ENCODE measurements around the gene EPM2A.
A peak's percentile ranks its signal among the peaks of the same experiment; 100 is the strongest.
"Not testable (repeated sequence)": the region's sequence is repeated elsewhere in the genome, so short reads cannot be mapped to it uniquely, and the experiment has no call there.

EPM2A gene

DNA sequence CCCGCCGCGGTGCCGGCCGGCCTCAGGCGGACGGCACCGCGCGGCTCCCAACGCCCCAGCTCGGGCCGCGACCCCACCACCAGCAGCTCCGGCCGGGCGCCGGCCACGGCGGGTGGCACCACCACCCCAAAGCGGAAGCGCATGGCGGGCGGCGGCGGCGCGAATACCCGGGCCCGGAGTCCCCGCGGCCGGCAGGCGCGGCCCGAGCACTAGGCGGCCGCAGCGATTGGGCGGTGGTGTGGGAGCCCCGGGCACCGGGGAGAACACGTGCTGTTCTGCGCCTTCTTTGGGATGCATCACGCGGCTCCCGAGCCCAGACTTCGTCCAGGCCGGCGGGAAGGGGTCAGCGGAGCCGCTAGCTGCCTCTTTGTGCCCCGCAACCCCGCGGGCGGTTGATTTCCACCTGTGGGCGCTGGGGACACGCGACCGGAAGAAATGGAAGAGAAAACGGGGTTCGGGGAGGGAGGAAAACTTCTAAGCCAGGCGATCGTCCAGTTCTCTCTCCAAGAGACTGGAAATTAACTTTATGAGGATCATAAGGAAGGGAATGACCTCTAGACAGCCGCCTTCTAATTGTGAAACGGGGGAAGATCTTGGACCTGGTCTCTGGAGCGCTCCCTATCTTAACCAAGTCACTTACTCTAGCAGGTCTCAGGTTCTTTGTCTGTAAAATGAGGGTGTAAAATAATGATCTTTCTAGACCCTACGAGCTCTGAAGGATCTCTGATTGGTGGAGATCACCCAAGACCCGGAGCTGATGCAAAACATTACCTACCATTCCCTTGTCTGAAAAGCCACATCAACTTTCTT is at the start of gene EPM2A:
Gene EPM2A (minus strand): TSS at position 165 of the 810 bp plus-strand sequence. CDS start 22 bp downstream, at position 143.
- DNase-seq, result no peak

- DNase-seq, result no peak
Measured at GRCh38 chr6:145784683-145785082, 49.4 kb upstream of the EPM2A start.

DNA sequence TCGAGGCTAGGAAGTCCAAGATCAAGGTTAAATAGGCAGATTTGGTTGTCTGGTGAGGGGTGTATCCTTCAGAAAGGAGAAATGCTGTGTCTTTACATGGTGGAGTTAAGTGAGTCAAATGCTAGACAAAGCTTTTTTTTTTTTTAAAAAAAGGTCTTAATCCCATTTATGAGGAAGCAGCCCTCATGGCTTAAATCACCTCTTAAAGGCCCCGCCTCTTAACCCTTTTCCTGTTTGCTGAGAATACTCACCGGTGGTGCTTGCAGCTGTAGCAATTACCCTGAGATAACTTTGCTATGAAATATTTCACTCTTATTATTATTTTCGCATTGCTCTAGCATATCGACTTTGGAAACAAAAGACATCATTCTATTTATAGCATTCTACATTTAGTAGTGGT is 48.5 kb upstream of the EPM2A start:
- DNase-seq, result no peak

GRCh38 chr6:145772846-145773245 is 37.5 kb upstream of the EPM2A start:
- DNase-seq, result no peak

GRCh38 chr6:145765449-145765848 is 30.1 kb upstream of the EPM2A start:
- DNase-seq, result no peak

- no peak for DNase-seq
Measured at GRCh38 chr6:145763742-145764141, 28.4 kb upstream of the EPM2A start.

- no peak for DNase-seq
Measured at GRCh38 chr6:145761584-145761983, 26.3 kb upstream of the EPM2A start.

DNA sequence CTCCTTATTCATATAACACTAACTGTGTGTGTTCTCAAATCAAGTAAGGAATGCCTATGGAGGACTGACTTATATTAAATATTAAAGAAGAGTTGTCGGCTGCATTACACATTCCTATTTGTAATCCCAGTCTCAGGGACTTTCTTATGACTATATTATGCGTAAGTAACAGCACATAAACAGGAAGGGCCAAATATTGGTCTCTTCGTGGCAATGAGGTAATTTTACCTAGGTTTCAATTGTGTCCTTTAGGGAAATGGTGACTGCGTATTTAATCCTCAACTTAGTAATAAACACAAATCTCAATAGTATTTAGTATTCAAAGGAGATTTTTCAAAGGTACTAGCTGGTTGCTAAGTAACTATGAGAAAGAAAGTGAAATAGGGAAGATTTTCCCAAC is 22.8 kb upstream of the EPM2A start:
- DNase-seq, result no peak

GRCh38 chr6:145756170-145756662 is 20.9 kb upstream of the EPM2A start:
- DNase-seq, result no peak

- DNase-seq, result no peak
Measured at GRCh38 chr6:145755682-145756081, 20.4 kb upstream of the EPM2A start.

- DNase-seq, result no peak
Measured at GRCh38 chr6:145752638-145753037, 17.3 kb upstream of the EPM2A start.

- DNase-seq, result no peak
Measured at GRCh38 chr6:145749632-145750031, 14.3 kb upstream of the EPM2A start.

DNA sequence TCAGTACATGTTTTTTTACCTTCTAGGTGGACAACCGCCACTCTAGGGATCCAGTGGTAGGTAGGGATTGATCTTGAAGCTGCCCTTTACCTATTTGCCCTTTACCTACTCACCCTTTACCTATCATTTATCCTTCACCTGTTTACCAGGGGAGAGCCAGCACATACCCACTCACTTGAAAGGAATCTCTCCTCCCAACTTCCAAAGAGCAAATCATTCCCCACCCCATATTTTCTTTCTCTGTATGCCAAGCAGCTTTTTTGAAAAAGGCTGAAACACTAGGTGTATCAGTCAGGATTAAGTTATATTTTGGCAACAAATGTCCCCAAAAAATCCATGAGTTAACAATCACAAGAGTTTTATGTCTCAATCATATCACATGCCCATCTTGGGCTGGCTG is 10.5 kb upstream of the EPM2A start:
- DNase-seq, result no peak

- DNase-seq, result no peak
Measured at GRCh38 chr6:145744619-145745018, 9.3 kb upstream of the EPM2A start.

DNA sequence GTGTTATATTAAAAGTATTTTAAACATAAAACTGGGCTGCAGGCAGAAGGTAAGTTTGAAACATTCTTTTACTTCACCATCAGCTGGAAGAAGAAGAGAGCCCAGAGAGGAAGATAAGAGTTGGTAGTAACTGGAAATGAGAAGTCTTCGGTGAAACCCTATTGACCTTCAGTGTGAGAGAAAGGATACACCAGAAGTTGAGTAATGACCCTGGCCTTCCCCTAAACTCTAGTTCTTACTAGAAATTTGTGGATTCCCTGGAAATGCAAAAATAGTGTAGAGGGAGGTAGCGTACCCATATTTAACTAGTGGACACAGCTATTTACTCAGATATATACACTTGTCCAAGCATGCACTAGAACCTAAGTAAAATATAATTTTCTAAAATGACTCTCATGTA is 8.0 kb upstream of the EPM2A start:
- DNase-seq, result no peak

GRCh38 chr6:145742472-145742871 is 7.2 kb upstream of the EPM2A start:
- not testable (repeated sequence) for DNase-seq

DNA sequence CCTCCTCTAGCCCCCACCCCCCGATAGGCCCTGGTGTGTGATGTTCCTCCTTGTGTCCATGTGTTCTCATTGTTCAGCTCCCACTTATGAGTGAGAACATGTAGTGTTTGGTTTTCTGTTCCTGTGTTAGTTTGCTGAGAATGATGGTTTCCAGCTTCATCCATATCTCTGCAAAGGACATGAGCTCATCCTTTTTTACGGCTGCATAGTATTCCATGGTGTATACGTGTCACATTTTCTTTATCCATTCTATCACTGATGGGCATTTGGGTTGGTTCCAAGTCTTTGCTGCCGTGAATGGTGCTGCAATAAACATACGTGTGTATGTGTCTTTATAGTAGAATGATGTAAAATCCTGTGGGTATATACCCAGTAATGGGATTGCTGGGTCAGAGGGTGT is 4.4 kb upstream of the EPM2A start:
- DNase-seq, result not testable (repeated sequence)

- no peak for DNase-seq
Measured at GRCh38 chr6:145738265-145738664, 2.9 kb upstream of the EPM2A start.

GRCh38 chr6:145736661-145737144 is 1.4 kb upstream of the EPM2A start:
- no peak for DNase-seq

DNA sequence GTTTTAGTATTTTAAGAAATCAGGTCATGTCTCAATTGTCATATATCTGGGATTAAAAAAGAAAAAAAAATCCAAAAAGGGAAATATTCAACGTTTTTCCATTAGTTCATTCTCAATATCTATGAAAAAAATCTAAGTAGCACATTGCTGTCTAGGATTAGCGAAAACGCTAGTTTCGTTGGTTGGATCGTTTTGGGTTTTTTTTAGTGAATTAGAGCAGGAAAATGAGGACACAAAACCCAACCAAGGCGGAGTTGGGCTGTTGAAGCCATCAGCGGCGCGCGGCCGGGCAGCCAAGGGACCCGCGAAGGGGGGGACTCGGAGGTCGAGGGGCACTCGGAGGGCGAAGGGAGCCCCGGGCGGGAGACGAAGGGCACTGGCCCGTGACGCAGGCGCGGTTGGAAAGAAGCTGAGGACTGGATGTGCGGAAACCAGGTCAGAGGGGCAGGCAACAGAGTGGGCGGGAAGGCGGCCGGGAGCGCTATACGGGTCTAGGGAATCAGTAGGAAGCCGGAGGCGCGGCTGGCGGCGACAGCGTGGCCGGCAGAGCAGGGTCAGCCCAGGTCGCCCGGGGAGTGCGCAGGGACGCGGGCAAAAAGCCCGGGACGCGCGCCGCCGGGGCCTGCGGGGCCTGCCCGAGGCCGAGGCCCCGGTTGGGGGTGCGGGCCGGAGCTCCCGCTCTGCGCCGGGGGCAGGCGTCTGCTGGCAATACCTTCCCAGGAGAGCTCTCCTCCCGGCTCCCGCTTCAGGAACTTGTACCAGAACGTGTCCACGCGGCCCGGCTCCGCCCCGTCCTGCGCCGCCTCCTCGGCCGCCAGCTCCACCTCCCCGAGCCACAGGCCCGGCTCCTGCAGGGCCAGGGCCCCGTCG is 599 bp downstream of the EPM2A start:
- peak; percentile 37 for DNase-seq

DNA sequence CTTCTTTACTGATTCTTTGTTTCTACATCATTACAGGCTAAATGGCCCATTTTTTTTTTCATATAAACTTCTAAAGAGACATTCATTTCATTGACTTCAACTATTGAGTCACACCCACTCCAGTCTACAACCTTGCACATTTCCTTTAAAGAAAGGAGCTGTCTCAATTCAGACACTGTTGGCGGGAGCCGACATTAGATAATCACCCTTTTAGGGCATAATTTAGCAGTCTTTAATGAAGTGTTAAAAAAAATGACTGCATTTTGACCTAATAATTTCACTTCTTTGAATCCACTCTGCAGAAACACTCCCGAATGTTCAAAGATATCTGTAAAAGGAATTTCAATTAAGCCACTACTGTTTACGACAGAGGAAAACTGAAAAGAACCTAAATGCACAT is 1.5 kb downstream of the EPM2A start:
- no peak for DNase-seq

DNA sequence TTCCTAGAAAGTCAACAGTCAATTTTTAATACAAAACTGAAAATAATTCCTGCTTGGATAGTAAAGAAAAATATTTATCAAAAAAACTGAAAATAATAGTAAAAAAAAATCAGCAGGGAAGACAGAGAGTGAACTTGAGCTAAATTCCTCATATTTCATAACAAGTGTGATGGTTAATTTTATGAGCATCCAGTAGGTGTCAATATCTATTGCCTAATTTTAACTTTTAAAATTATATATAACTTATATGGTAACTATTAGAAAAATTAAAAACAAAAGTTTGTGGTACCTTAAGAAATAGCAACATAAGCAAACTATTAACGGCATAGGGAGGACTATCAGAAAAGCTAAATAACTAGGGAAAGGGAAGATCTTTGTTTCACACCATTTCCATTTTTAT is 2.1 kb downstream of the EPM2A start:
- no peak for DNase-seq

DNA sequence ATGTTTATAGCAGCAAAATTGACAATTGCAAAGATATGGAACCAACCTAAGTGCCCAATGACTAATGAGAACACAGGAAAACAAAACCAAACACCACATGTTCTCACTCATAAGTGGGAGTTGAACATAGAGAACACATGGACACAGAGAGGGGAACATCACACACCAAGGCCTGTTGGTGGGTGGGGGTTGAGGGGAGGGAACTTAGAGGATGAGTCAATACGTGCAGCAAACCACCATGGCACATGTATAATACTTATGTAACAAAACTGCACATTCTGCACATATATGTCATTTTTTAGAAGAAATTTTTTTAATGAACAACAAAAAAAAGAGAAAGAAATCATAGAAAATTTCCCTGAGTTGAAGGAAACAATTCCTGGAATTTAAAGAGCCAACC is 3.9 kb downstream of the EPM2A start:
- no peak for DNase-seq

DNA sequence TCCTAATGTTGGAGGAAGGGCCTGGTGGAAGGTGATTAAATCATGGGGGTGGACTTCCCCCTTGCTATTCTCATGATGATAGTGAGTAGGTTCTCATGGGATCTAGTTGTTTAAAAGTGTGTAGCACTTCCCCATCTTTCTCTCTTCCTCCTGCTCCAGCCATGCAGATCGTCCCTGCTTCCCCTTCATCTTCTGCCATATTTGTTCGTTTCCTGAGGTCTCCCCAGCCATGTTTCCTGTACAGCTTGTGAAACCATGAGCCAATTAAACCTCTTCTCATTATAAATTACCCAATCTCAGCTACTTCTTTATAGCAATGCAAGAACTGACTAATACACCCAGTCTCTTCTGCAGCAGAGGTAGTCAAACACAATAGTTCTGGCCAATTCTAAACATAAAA is 5.4 kb downstream of the EPM2A start:
- DNase-seq, result no peak
